NCI-H2029 (cell line): ENCODE results near the gene NEGR1.
A peak's percentile ranks its signal among the peaks of the same experiment; 100 is the strongest.

ENCODE experiments used
- DNase-seq: peaks from one replicate; lab custom pipeline; 2025; lab: John Stamatoyannopoulos, UW

The NEGR1 gene

GRCh38 chr1:71630073-71630472 lies 652.3 kb downstream of the NEGR1 start:
- no peak for DNase-seq

GRCh38 chr1:71625004-71625403 lies 657.3 kb downstream of the NEGR1 start:
- DNase-seq = no peak

- DNase-seq = no peak
Measured at GRCh38 chr1:71623888-71624287, 658.5 kb downstream of the NEGR1 start.

GRCh38 chr1:71621785-71622184 lies 660.6 kb downstream of the NEGR1 start:
- DNase-seq = no peak

DNA sequence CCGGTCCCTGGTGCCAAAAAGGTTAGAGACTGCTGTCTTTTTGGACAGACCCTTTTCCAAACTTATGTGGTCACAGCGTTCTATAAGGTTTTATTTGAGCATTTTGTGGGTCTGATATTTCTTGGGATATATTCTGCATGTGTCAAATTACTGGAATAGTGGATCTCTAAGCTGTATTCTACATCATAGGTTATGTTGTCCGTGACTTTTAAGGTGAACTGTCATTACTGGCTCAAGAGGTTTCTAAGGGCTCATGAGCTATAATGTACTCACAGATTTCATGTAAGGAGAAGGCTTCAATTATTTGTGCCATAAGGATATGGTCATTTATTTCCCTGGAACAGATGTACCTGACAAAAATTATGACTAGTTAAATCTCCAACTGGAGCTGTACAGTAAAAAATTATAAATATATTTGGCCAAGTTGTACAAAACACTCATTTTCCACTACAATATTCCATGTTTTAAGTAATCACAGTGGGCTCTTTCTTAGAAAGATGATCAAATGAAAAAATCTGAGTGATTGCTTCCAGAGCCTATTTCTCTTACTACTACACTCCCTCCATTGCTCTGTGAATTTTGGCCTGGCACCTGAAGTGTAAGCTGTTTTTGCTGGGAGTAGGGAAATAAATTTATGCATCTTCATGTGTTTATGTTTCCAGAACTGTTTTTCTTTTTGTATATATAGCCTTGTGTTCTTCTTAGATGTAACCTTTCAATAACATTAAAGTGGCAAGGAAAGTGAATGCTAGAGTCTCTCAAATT lies 663.4 kb downstream of the NEGR1 start:
- DNase-seq = no peak

- DNase-seq = no peak
Measured at GRCh38 chr1:71618191-71618590, 664.1 kb downstream of the NEGR1 start.

- no peak for DNase-seq
Measured at GRCh38 chr1:71610476-71610875, 671.9 kb downstream of the NEGR1 start.

DNA sequence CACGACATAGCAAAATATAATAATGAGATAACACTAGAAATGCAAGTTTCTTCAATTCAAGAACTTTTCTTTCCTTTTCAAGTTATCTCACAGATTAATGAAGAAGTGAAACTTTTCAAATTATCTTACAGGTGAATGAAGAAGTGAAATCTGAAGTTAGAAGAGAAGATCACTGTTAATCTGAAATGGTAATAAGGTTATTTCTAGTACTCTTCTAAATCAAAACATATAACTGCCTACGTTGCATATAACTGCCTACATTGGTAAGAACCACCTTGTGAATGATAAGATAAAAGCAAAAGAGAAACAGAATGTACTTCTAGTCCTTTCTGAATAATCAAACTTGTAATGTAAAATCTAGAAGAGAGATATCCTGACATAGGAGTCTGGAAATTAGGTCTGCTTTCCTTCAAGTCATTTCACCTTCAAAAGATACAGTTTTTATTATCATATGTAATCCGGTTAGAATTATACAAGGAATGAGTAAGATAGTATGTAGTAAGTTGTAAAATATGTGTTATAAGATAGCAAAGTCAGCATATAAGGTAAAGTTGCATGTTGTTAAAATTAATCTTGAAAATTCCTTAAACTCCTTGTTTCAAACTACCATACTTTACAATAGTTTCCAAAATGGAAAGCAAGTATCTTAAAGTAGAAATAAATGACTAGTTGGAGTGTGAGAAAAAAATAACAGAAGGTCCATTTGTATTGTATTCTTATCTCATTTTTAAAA lies 679.1 kb downstream of the NEGR1 start:
- DNase-seq = no peak

DNA sequence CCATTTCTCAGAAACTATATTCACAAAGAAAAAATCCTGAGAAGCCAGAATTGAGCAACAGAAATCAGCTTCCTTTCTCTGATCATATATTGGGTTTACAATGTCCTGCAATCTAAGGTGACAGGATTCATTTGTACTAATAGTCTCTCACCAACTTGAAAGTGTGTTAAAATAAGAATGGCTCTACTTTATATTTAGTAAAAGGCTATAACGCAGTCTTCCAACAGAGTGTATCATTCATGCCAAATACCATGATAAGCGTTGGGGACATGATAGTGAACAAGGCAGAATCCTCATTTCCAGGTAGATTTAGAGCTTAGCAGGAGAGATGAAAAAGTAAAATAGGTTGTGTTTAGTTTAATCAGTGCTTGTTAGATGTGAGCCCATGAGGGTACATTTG lies 682.3 kb downstream of the NEGR1 start:
- DNase-seq = no peak

DNA sequence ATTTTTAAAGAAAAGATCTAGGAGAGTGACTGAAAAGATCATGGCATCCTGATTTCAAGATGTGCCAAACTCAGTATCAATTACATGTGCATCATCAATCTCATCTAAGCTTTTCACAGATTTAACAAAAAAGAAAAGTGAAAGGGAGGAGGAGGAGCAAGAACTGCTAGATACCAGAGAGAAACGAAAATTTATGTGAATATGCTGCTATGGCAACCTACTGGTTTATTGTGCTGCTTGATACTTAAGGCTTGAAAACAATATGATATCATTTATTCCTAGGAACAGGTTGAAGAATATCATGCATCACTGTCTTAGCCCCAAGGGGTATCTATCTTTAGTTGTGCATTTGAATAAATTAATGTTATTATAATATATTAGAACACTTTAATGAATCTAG lies 683.0 kb downstream of the NEGR1 start:
- DNase-seq = no peak

DNA sequence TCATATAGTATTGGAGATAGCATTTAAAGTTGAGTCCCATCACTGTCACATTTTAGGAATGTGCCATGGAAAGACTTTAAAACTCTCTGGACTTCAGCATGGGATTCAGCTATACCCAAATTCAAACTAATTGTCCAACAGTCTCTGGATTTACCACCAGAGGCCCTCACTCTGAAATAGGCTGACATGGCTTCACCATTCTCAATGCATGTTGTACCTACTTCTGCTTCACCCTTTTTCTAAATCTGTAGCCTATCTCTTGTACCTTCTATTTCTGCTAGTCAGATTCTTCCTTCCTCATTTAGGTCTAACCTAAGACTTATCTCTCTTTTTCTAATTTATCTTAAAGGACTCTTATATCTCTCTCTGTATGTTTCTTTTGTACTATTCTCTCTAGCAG lies 688.8 kb downstream of the NEGR1 start:
- no peak for DNase-seq

DNA sequence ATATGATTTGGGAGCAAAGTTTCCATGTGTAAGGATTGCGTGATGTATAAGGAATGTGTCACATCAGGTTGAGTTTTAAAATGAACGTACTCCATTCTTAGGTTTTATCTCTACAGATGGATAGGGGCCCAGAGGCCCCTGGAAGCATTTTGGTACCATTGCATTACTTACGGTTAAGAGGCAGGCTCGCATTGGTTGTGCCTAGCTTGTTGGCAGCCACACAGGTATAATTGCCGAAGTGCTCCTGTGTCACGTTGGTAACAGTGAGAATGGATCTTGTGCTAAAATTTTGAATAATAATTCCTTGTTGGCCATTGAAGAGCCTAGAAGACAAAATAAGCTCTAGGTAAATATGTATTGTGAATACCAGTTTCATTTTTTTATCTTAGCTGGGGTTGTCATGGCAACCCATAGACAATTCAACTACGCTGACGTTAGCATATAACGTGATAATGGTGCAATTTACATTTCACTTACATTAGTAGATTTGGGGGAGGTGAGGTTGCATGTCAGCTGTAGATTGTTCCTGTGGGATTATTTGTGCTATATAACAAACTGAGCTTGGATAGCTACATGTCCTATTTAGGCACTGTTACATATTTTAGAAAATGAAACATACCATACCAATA lies 689.6 kb downstream of the NEGR1 start:
- DNase-seq = no peak

DNA sequence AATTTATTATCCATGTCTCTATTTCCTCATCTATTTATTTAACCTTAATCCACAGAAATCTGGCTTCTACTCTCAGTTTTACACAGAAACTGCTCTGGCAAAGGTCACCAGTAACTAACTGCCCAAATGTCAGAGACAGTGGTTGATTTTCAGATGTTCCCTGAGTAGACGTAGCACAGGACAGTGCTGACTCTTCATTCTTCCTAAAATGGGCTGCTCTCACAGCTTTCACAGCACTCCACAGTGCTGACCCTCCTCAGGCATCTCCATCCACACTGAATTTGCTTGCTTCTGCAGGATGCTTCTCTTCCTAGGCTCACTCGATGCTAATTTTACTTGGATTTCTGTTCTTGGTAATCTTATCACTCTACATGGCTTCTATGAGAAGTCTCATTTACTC lies 693.3 kb downstream of the NEGR1 start:
- DNase-seq = no peak

- peak; percentile 32 for DNase-seq
Measured at GRCh38 chr1:71587961-71588360, 694.4 kb downstream of the NEGR1 start.

DNA sequence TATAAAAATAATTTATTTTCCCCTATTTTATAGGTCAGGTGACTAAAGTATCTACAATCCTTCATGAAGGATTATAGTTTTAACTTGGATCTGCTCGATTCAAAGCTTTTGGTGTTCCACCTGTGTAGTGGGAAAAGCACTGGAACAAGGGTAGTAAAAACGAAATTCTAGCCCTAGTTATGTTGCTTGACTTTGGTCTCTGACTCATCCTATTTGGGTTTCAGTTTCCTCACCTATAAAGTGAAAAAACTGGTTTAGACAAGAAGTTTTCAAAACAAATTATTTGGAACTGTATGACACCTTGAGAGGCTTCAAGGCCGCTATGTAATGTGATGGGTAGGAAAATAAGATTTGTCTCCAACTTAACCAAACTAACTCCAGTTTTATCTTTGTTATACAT lies 696.3 kb downstream of the NEGR1 start:
- DNase-seq = no peak

GRCh38 chr1:71583756-71584155 lies 698.6 kb downstream of the NEGR1 start:
- no peak for DNase-seq

DNA sequence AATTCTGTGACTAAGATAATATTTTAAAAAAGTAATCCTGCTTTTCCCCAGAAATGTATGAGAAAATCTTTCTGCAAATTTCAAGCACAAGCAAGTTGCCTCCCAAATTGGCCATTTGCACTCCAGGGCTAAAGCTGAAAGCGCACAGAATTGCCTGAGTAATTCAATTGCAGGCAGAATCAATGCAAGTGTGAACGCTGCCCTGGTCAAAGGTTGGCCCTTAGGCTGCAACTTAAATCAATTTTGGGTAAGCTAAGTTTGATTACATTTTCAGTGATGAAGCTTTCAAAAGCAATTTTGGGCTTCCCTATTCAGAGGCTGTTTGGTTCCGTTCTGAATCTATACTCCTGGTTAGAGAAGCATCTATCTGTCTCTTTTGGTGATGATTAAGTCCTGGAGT lies 699.7 kb downstream of the NEGR1 start:
- DNase-seq = no peak

GRCh38 chr1:71577451-71578131 lies 704.7 kb downstream of the NEGR1 start:
- no peak for DNase-seq

DNA sequence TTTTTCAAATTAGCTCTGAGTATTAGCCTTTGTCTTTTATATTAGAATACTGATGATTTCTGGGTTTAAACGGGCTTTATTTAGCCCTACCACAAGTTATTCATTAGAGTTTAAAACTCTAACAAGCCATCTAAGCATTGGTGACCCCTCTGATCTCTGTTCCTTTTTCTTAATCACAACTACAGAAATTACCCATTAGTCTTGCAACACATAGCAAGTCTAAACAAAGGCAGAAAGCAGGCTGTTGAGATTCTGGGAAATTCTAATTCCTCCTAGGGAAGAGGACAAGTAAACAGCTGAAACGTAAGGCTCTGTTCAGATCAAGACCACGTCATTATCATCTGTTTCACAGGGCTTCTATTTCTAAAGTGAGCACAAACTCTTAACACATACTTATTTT lies 710.3 kb downstream of the NEGR1 start:
- no peak for DNase-seq

DNA sequence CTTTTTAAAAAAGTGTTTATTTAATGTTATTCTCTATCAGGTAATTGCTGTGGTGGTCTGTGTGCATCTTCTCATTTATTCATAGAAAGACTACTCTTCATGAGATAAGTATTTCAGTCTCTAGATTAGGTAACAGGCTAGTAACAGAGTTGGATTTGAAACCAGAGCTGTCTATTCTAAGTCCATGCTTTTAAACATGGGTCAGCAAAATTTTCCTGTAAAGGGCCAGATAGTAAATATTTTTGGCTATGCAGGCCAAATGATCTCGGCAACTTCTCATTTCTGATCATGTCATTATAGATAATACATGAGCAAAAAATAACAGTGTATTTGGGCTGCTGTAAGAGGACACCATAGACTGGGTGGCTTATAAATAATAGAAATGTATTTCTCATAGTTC lies 715.9 kb downstream of the NEGR1 start:
- no peak for DNase-seq

- DNase-seq = no peak
Measured at GRCh38 chr1:71565831-71566230, 716.5 kb downstream of the NEGR1 start.

DNA sequence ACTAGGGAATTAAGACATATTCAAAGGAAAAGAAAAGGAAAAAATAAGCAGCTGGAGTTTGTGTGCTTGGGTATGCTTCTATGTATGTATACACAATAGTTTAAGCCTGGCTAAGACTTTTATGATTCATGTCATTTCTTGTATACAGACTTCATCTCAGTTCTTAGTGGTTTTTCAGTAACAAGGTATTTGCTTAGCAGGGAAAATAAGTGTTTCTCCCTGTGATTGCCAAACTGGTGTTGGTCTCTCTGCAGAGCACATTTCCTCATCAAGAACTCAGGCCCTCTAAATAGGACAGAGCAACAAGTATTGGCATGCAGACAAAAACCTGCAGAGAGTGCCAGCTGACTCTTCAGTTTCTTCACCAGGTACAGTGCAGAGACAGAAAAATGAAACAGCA lies 717.1 kb downstream of the NEGR1 start:
- DNase-seq = no peak

GRCh38 chr1:71562298-71562697 lies 720.0 kb downstream of the NEGR1 start:
- no peak for DNase-seq
